Measurements from ENCODE around the gene APBA3.
A peak's percentile ranks its signal among the peaks of the same experiment; 100 is the strongest.

APBA3 gene

DNA sequence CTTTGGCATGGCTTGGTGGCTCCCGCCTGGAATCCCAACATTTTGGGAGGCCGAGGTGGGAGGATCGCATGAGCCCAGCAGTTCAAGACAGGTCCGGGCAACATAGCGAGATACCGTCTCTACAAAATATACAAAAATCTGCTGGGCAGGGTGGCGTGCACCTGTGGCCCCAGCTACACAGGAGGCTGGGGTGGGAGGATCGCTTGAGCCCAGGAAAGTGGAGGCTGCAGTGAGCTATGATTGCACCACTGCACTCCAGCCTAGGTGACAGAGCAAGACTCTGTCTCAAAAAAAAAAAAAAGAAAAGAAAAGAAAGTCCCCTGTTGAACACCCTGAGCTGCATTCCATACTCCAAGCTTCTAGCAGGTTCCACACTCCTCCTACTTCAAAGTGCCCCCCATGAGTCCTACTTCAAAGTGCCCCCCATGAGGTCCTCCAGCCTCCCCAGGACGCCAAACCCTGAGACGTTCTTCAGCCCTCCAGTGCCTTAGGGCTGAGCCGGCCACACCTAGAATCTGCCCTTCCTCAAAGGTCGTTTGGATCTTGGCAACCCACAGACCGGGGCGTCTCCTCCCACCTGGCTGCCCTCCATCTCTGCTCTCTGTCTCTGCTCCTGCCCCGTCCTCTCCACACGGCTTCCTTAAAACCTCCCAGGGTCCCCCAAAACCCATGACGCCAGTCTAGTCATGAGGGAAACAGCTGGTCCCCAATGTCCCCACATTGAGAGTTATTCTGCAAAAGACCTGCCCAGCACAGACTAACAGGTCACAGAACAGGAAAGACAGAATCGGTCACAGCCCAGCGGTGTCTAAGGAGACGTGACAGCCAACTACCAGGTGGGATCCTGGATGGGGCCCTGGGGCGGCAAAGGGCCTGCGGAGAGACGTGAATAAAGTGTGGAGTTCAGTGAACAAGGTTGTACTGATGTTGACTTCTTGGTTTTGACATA is 48.6 kb downstream of the APBA3 start:
- no peak for DNase-seq

DNA sequence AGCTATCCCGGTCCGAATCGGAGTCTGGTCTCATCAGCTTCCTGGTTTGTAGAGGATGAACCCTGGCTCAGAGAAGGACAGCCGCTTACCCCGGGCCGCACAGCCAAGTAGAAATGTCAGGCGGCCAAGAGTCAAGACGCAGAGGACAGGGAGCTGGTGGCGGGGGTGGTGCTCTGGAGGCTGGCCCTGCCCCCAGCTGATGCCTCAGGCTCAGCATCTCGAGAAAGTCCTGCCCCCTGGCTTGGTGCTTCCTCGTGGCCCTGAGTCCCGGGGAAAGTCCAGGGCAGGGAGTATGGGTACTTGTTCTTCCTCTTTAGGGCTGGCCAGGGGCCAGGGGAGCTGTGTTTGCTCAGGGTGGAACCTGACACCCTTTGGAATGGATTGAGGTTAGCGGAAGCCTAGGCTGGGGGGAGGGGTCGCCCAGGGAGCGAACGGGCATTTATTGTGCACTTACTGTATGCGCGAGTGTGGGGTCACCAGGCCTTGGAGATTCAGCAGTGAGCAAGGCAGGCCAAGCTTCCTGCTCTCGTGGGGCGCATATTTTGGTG is 51.2 kb downstream of the APBA3 start:
- peak; percentile 93 for DNase-seq

- DNase-seq, result no peak
Observed at GRCh38 chr19:3708207-3708931, 53.1 kb downstream of the APBA3 start, which contains the start of gene TJP3. TJP3 (plus strand) TSS chr19:3708384; CDS start chr19:3728433, 20,049 bp downstream.

DNA sequence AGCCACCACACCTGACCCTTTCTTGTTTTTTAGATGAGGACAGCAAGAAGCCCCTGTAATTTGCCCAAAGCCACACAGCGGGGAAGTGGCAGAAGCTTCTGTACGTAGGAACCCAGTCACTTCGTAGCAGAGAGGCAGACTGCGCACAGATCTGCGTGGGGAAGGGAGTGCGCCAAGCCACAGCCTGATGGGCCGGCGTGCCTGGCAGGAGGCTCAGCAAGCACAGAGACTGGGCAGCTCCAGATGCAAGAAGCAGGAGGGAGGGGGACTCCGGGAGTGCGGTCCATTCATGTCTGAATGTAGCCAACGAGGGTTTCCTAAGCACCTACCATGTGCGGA is 53.7 kb downstream of the APBA3 start:
- no peak for DNase-seq

- DNase-seq, result no peak
Observed at GRCh38 chr19:3701200-3701599, 60.3 kb downstream of the APBA3 start.
